ENCODE results near the gene MPC1L.

MPC1L gene

DNA sequence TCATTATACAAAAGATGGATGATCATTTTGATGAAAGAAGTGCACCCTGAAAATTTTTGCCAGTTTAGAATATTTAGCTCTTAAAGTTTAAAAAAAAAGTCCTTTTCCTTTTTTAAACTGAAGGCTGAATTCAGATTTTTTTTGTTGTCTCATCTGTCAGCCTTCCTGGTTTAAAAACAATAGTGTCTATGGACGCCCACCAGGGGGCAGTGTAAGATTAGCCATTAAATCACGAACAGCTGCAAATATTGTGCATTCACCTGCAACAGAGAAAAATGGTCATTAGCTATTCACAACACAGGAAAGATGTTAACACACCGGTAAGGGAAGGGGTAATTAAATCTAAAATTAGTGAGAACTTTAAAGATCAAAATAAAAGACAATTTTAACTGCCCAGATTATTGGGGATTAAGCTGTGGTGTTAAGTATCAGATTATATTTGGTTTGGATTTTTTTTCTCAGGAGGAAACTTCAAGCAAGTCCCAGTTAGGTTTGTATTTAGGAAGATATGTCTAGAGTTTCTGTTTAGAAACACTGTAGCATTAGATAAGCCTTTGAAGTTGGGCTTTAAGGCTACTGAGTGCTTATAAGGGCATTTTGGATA is 28.5 kb downstream of the MPC1L start:
- no peak overlapping the region for H3K4me3 ChIP-seq (replicated peaks; ENCODE audit: low read depth, low read length)
- TF ChIP-seq, protein P1, sequence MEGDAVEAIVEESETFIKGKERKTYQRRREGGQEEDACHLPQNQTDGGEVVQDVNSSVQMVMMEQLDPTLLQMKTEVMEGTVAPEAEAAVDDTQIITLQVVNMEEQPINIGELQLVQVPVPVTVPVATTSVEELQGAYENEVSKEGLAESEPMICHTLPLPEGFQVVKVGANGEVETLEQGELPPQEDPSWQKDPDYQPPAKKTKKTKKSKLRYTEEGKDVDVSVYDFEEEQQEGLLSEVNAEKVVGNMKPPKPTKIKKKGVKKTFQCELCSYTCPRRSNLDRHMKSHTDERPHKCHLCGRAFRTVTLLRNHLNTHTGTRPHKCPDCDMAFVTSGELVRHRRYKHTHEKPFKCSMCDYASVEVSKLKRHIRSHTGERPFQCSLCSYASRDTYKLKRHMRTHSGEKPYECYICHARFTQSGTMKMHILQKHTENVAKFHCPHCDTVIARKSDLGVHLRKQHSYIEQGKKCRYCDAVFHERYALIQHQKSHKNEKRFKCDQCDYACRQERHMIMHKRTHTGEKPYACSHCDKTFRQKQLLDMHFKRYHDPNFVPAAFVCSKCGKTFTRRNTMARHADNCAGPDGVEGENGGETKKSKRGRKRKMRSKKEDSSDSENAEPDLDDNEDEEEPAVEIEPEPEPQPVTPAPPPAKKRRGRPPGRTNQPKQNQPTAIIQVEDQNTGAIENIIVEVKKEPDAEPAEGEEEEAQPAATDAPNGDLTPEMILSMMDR (IDR thresholded peaks at IDR 0.05; ENCODE audit: low read length, missing control alignments), result peak; percentile 42
- DNase-seq (ENCODE audit: low read depth), result peak; percentile 72

DNA sequence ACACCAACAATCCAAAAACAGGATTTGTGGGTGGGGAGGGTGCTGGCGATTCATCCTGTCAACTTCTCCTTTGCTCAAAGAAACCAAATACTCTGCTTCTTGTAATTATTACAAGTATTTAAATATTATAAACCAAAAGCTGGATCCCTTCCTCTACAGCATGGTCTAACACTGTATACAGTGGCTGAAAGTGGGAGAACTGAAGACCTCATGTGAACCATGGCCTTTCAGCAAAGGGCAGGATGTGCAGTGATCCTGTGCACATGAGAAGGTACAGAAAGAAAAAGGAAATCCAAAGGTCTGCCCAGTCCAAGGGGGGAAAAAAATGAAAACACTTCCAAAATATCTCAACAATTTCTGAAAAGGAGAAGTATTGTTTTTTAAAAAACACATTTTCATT is 29.4 kb downstream of the MPC1L start:
- TF ChIP-seq, protein P1 (IDR thresholded peaks at IDR 0.05; ENCODE audit: low read length, missing control alignments), result no peak
- no peak overlapping the region for H3K4me3 ChIP-seq (replicated peaks; ENCODE audit: low read depth, low read length)
- DNase-seq (ENCODE audit: low read depth), result no peak

DNA sequence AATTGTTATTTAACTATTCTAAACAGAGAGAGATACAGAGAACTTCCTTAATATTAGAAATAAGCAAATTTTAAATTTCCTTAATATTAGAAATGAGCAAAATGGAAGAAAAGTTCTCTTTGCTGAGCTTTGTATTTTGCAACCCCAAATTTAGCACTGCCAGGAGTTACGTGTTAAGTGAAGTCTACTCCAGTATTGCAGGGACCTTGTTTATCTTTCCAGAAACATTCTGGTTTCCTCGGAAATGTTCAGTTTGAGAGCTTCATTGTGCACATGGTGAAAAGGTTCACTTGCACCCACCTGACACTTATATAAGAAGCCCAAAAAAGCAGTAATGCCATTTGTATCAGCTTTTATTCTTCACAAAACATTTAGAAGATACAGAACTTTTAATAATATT is 30.3 kb downstream of the MPC1L start:
- no peak overlapping the region for H3K4me3 ChIP-seq (replicated peaks; ENCODE audit: low read depth, low read length)
- DNase-seq (ENCODE audit: low read depth), result no peak
- TF ChIP-seq, protein P1 (IDR thresholded peaks at IDR 0.05; ENCODE audit: low read length, missing control alignments), result no peak

DNA sequence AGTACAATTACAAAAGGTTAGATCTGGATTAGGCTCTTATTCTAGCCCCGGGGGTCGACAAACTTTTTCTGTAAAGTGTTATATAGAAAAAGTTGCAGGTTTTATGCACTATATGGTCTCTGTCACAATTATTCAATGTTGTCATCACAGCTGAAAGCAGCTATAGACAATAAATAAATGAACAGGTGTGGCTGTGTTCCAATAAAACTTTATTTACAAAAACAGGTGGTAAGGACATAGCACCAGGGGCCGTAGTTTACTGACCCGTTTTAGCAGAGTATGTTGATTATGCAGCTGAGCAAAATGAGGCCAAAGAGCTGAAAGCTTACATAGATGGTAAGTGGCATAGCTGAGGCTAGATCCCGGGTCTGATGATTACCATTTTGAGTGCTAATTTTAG is 37.2 kb downstream of the MPC1L start:
- TF ChIP-seq, protein P1 (IDR thresholded peaks at IDR 0.05; ENCODE audit: low read length, missing control alignments), result no peak
- H3K4me3 ChIP-seq (replicated peaks; ENCODE audit: low read depth, low read length), result no peak overlapping the region
- no peak for DNase-seq (ENCODE audit: low read depth)

DNA sequence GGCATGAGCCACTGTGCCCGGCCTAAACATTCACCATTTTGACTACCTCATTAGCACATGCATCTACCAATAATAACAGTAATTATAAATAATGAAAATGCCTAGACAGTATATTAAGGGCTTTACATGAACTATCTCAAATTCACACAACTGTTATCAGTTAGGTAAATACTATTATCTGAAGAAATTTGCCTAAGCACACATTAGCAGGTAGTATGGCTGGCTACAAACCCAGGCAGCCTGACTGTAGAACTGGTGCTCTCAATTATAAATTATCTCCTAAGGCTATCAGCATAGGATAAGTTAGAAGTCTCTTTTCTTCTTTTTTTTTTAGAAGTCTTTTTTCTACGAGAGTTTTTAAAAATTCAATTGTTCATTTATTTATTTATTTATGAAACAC is 38.3 kb downstream of the MPC1L start:
- TF ChIP-seq, protein P1 (IDR thresholded peaks at IDR 0.05; ENCODE audit: low read length, missing control alignments), result no peak
- DNase-seq (ENCODE audit: low read depth), result no peak
- H3K4me3 ChIP-seq (replicated peaks; ENCODE audit: low read depth, low read length), result no peak overlapping the region

DNA sequence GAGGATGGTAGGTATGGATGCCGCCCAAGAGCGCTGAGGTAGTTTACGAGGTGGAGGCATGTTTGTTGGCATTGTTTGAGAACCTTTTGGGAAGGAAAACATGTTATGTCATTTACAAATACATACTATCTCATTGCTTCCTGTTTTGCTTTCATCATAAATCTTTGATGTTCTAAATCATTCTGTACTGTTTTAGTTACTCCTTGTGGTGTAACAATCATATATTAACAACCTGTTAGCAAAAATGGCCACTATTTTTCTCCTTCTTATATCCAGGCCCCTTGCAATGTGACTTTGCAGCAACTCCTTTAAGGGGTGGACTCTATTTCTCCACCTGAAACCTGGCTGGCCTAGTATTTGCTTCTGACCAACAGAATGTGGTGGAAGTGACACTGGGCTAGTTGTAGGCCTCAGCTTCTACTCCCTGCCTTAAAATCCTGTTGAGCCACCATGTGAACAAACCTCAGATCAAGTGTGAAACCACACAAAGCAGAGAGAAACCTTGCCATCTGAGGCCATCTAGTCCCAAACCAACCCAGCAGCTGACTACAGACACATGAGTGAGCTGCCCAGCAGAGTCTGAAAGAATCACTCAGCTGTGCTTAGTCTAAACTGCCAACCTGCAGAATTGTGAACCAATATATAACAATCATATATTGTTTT is 40.0 kb downstream of the MPC1L start:
- no peak for DNase-seq (ENCODE audit: low read depth)
- TF ChIP-seq, protein P1 (IDR thresholded peaks at IDR 0.05; ENCODE audit: low read length, missing control alignments), result no peak
- no peak overlapping the region for H3K4me3 ChIP-seq (replicated peaks; ENCODE audit: low read depth, low read length)
